ENCODE measurements around the gene IFI35. TPM values are rescaled to one million over a fixed set of nuclear protein-coding genes. Genes with fewer than 3 reads are reported as not detected.
"Not testable (repeated sequence)": the region's sequence is repeated elsewhere in the genome, so short reads cannot be mapped to it uniquely, and the experiment has no call there.

Gene IFI35
- total and polyA plus RNA-seq, 9 donors = 4.5 to 11.1 (median 6.9) TPM

DNA sequence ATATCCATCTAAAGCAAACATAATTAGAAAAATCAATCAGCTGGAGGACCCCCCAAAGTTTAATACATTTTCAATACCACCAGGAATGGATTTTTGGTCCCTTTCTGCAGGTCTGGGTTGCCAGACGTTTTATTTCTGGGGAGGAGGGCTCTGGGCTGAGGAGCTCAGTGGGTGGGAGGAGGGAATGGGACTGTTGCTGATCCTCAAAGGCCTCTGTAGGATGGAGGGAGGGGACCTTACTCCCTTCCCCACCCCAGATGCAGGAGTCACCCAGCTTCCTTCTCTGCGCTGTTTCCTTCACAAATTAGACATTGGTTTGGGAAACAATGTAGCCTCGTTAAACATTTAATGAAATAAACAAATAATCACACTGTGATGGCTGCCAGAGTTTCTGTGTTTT, 25.1 kb downstream of the IFI35 start:
- H3K4me1 ChIP-seq (ENCODE audit: control insufficient read depth, insufficient read depth, low read length) = peaks cover 13% of the 10 kb centered on the region
- no peaks in the 10 kb centered on the region for H3K27me3 ChIP-seq (ENCODE audit: control insufficient read depth, insufficient read depth, low read length)
- no peak overlapping the region for H3K4me3 ChIP-seq (ENCODE audit: low read length)
- WGBS (ENCODE audit: insufficient coverage) = no CpG with 5 or more reads among the region's 3 CpGs
- H3K36me3 ChIP-seq (ENCODE audit: control insufficient read depth, insufficient read depth, low read length) = no peaks in the 10 kb centered on the region
- DNase-seq = no peak
- H3K27ac ChIP-seq (ENCODE audit: low read length) = no peak overlapping the region
- H3K9me3 ChIP-seq (replicated peaks; ENCODE audit: control insufficient read depth, low read depth, low read length) = no peaks in the 10 kb centered on the region

DNA sequence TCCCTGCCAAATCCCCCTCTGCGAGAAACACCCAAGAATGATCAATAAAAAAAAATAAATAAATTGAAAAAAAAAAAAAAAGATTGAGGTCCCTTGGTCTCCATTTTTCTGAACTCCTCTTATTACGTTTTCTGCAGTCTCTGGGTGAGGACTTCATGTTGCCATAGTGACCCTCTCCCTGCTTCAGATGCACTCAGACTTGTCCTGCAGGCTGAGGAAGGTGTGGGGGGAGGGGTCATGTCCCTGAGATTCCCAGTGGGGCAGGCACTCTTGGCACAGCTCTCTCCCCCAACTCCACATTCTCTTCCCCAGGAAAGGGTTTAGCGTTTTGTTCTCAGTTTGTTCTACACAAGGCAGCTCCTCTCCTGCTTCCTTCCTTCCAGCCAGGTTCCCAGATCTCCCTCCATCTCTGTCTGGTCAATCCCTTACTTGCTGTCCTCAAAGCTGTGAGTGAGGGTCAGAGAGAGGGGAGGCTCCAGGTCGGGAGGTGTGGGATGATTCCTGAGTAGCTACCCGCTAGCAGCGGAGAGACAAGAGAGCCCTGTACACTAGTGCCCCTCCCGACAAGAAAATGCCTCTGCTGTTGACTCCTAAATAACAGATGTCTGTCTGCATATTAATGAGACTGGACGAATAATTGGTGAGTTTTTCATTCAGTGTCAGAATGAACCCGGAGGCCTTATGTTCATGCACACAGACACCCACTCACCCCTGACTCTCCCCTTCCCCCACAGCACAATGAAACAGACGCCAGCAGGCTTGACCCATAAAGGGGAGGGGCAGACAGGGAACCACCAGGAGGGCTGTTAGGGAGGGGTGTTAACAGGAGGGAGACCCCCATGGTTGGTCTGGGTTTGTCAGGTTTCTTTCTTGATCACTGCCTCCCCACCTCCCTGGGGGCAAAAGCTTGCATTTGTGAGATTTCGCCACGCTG, 27.6 kb downstream of the IFI35 start:
- H3K4me1 ChIP-seq (ENCODE audit: control insufficient read depth, insufficient read depth, low read length) = peaks cover 7% of the 10 kb centered on the region
- no peaks in the 10 kb centered on the region for H3K27me3 ChIP-seq (ENCODE audit: control insufficient read depth, insufficient read depth, low read length)
- DNase-seq = no peak
- no peaks in the 10 kb centered on the region for H3K9me3 ChIP-seq (replicated peaks; ENCODE audit: control insufficient read depth, low read depth, low read length)
- H3K36me3 ChIP-seq (ENCODE audit: control insufficient read depth, insufficient read depth, low read length) = no peaks in the 10 kb centered on the region
- 36% methylated on average over 3 of the region's 12 CpGs for WGBS (ENCODE audit: insufficient coverage)
- no peak overlapping the region for H3K27ac ChIP-seq (ENCODE audit: low read length)
- H3K4me3 ChIP-seq (ENCODE audit: low read length) = no peak overlapping the region

DNA sequence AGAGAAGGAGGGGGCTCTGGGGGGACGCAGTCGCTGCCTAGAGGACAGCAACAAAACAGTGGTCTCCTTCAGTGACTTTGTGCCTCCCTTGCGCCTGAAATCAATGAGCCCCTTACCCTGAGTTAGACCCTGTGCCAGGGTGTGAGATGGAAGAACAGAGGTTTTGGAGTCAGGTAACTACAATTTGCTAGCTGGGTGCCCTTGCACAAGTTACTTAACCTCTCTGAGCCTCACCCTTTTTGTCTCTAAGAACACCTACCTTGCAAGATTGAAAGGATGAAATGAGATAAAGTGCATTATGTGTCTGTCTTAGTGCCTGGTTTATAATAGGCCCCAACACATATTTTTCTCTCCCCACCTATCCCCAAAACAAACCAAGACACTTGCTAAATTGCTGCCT, 28.3 kb downstream of the IFI35 start:
- H3K9me3 ChIP-seq (replicated peaks; ENCODE audit: control insufficient read depth, low read depth, low read length) = no peaks in the 10 kb centered on the region
- WGBS (ENCODE audit: insufficient coverage) = 44% methylated on average over 2 of the region's 3 CpGs
- H3K27me3 ChIP-seq (ENCODE audit: control insufficient read depth, insufficient read depth, low read length) = no peaks in the 10 kb centered on the region
- no peaks in the 10 kb centered on the region for H3K36me3 ChIP-seq (ENCODE audit: control insufficient read depth, insufficient read depth, low read length)
- no peak overlapping the region for H3K27ac ChIP-seq (ENCODE audit: low read length)
- peaks cover 4% of the 10 kb centered on the region for H3K4me1 ChIP-seq (ENCODE audit: control insufficient read depth, insufficient read depth, low read length)
- no peak overlapping the region for H3K4me3 ChIP-seq (ENCODE audit: low read length)
- no peak for DNase-seq

DNA sequence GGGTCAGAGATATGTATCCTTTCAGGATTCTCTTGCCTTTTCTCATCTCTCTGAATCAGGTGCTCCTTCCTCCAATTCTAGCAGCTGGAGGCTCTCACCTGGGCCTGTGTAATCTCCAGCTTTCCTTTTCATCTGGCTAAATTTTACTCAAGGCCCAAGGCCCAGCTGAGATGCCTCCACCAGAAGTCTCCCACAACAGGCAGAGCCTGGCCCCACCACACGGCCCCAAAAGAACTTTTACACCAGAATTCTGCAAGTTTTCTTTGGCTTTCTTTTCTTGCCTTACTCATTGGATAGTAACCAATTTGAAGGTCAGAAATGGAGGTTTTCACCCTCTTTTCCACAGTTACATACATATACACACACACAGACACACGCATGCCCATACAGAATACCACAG, 33.1 kb downstream of the IFI35 start:
- no peak overlapping the region for H3K4me3 ChIP-seq (ENCODE audit: low read length)
- no peaks in the 10 kb centered on the region for H3K4me1 ChIP-seq (ENCODE audit: control insufficient read depth, insufficient read depth, low read length)
- WGBS (ENCODE audit: insufficient coverage) = no CpG with 5 or more reads among the region's 2 CpGs
- no peak overlapping the region for H3K27ac ChIP-seq (ENCODE audit: low read length)
- H3K36me3 ChIP-seq (ENCODE audit: control insufficient read depth, insufficient read depth, low read length) = peaks cover 4% of the 10 kb centered on the region
- no peaks in the 10 kb centered on the region for H3K27me3 ChIP-seq (ENCODE audit: control insufficient read depth, insufficient read depth, low read length)
- H3K9me3 ChIP-seq (replicated peaks; ENCODE audit: control insufficient read depth, low read depth, low read length) = no peaks in the 10 kb centered on the region
- DNase-seq = no peak

GRCh38 chr17:43040655-43041054, 34.1 kb downstream of the IFI35 start:
- no CpG with 5 or more reads among the region's 2 CpGs for WGBS (ENCODE audit: insufficient coverage)
- no peaks in the 10 kb centered on the region for H3K9me3 ChIP-seq (replicated peaks; ENCODE audit: control insufficient read depth, low read depth, low read length)
- no peaks in the 10 kb centered on the region for H3K27me3 ChIP-seq (ENCODE audit: control insufficient read depth, insufficient read depth, low read length)
- H3K4me1 ChIP-seq (ENCODE audit: control insufficient read depth, insufficient read depth, low read length) = no peaks in the 10 kb centered on the region
- H3K36me3 ChIP-seq (ENCODE audit: control insufficient read depth, insufficient read depth, low read length) = peaks cover 8% of the 10 kb centered on the region
- H3K4me3 ChIP-seq (ENCODE audit: low read length) = no peak overlapping the region
- DNase-seq = no peak
- no peak overlapping the region for H3K27ac ChIP-seq (ENCODE audit: low read length)

DNA sequence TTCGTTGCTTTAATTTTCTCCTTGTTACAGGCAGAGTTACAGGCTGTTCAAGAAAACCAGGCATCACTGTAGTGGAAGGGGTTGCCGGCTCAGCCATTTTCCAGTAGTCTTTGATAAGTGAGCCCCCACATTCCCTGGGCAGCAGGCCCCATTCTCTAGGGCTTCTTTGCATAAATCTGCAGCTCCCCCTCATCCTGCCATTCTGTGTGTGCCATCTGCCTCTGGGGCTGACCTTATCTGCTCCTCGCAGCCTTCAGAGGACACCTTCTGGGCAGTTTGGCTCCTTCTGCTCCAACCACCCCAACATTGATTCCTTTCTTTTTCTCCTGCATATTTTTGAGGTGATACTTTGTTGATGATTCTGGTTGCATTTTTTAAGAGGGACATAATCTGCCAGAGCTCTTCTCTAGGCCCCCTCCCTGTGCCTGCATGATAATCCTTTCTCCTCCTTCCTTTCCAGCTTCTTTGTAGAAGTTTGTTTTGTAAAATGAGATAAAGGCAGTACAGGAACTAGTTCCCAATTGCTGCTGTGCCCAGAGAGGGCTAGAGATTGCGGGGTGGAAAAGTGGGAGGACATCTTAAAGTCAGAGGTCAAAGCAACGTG, 35.5 kb downstream of the IFI35 start:
- H3K36me3 ChIP-seq (ENCODE audit: control insufficient read depth, insufficient read depth, low read length) = peaks cover 11% of the 10 kb centered on the region
- no peak overlapping the region for H3K4me3 ChIP-seq (ENCODE audit: low read length)
- 11% methylated on average over 1 of the region's 5 CpGs for WGBS (ENCODE audit: insufficient coverage)
- no peaks in the 10 kb centered on the region for H3K9me3 ChIP-seq (replicated peaks; ENCODE audit: control insufficient read depth, low read depth, low read length)
- no peak overlapping the region for H3K27ac ChIP-seq (ENCODE audit: low read length)
- no peak for DNase-seq
- H3K27me3 ChIP-seq (ENCODE audit: control insufficient read depth, insufficient read depth, low read length) = no peaks in the 10 kb centered on the region
- no peaks in the 10 kb centered on the region for H3K4me1 ChIP-seq (ENCODE audit: control insufficient read depth, insufficient read depth, low read length)

DNA sequence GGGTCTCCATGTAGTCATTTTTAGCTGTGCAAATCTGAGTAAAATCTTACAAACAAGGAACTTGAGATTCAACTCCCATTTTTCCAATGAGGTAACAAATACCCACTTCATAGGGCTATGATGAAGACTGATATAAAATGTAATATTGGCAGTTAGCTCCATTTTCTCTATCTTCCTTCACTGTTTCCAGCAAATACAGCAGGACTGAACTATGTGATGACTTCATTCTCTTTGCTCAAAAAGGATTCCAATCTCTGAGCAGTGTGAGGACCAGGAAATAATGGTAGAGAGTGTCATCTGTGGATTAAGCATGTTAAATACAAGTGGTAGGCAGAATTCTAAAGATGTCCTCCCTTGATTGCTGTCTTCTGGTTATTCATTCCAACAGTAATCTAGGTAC, 36.7 kb downstream of the IFI35 start:
- no peaks in the 10 kb centered on the region for H3K9me3 ChIP-seq (replicated peaks; ENCODE audit: control insufficient read depth, low read depth, low read length)
- H3K4me3 ChIP-seq (ENCODE audit: low read length) = no peak overlapping the region
- no peaks in the 10 kb centered on the region for H3K4me1 ChIP-seq (ENCODE audit: control insufficient read depth, insufficient read depth, low read length)
- H3K36me3 ChIP-seq (ENCODE audit: control insufficient read depth, insufficient read depth, low read length) = peaks cover 13% of the 10 kb centered on the region
- no peaks in the 10 kb centered on the region for H3K27me3 ChIP-seq (ENCODE audit: control insufficient read depth, insufficient read depth, low read length)
- no peak overlapping the region for H3K27ac ChIP-seq (ENCODE audit: low read length)
- DNase-seq = no peak

GRCh38 chr17:43044024-43044423, 37.4 kb downstream of the IFI35 start:
- 100% methylated on average over 2 of the region's 4 CpGs for WGBS (ENCODE audit: insufficient coverage)
- DNase-seq = no peak

DNA sequence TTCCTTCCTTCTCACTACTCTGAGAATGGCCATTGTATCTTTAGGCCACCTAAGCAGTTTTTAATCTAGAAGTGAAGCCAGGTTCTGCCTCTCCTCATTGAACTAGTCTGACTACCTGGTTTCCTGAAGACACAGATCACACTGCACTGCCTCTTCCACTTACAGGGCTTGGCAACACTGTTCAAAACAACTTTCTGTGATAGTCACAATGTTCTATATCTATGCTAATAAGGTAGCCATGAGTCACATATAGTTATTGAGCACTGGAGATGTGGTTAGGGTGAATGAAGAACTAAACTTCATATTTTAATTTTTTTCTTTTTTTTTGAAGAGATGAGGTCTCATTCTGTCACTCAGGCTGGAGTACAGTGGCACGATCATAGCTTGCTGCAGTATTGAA, 45.4 kb downstream of the IFI35 start:
- Histone ChIP-seq H3K27me3 (ENCODE audit: control insufficient read depth, insufficient read depth, low read length) (no peaks in the 10 kb centered on the region), H3K4me3 (ENCODE audit: low read length) (no peak overlapping the region), H3K36me3 (ENCODE audit: control insufficient read depth, insufficient read depth, low read length) (peaks cover 36% of the 10 kb centered on the region), H3K4me1 (ENCODE audit: control insufficient read depth, insufficient read depth, low read length) (no peaks in the 10 kb centered on the region), H3K27ac (ENCODE audit: low read length) (no peak overlapping the region), H3K9me3 (replicated peaks; ENCODE audit: control insufficient read depth, low read depth, low read length) (no peaks in the 10 kb centered on the region)
- no peak for DNase-seq
- no CpG with 5 or more reads among the region's 1 CpG for WGBS (ENCODE audit: insufficient coverage)

More at GRCh38 chr17:43044024-43044423, 37.4 kb downstream of the IFI35 start:
- H3K4me1 ChIP-seq (ENCODE audit: control insufficient read depth, insufficient read depth, low read length) = no peaks in the 10 kb centered on the region
- peaks cover 18% of the 10 kb centered on the region for H3K36me3 ChIP-seq (ENCODE audit: control insufficient read depth, insufficient read depth, low read length)
- H3K27ac ChIP-seq (ENCODE audit: low read length) = no peak overlapping the region
- no peak overlapping the region for H3K4me3 ChIP-seq (ENCODE audit: low read length)
- no peaks in the 10 kb centered on the region for H3K27me3 ChIP-seq (ENCODE audit: control insufficient read depth, insufficient read depth, low read length)
- H3K9me3 ChIP-seq (replicated peaks; ENCODE audit: control insufficient read depth, low read depth, low read length) = no peaks in the 10 kb centered on the region

DNA sequence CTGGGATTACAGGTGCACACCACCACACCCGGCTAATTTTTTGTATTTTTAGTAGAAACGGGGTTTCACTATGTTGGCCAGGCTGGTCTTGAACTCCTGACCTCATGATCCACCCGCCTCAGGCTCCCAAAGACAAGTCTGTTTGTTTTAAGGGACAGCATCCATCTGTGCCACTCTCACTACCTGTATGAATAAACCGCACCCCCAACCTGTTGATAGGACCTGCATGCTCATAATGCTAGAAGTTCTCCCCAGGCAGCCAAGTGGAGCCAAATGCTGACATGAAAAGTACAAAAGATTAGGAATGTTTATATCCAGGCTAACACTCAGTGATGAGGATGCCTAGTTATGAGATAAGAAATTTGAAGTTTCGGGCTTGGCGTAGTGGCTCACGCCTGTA, 46.4 kb downstream of the IFI35 start:
- H3K27me3 ChIP-seq (ENCODE audit: control insufficient read depth, insufficient read depth, low read length); H3K27ac ChIP-seq (ENCODE audit: low read length); DNase-seq; H3K4me1 ChIP-seq (ENCODE audit: control insufficient read depth, insufficient read depth, low read length); H3K4me3 ChIP-seq (ENCODE audit: low read length); H3K9me3 ChIP-seq (replicated peaks; ENCODE audit: control insufficient read depth, low read depth, low read length): not testable (repeated sequence)
- peaks cover 34% of the 10 kb centered on the region for H3K36me3 ChIP-seq (ENCODE audit: control insufficient read depth, insufficient read depth, low read length)
- 100% methylated on average over 2 of the region's 7 CpGs for WGBS (ENCODE audit: insufficient coverage)

Data from muscle of leg (tissue), 11 donors.